ENCODE data around the gene HDAC4. TPM values are rescaled to one million over a fixed set of nuclear protein-coding genes. Genes with fewer than 3 reads are reported as not detected.

HDAC4 gene
- total RNA-seq, 1 donor from 2014 or later = 76.6 TPM

DNA sequence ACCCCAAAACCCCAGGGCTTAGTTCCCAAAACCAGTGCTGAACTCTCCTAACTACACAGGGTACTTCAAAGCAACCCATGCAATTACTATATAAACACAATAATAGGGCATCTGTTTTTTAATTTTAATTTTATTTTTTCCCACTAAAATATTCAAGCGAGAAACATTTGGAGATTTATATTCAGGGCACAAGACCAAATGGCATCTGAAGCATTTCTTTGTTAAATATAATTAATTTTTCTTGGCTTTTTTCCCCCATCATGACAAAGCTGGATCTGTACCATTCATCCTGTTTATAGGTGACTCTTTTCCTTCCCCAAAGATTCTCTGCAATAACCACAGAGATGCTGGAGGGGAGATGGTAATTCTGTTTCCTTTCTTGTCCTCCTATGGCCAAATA lies 18.1 kb upstream of the HDAC4 start:
- no peaks in the 10 kb centered on the region for H3K36me3 ChIP-seq
- DNase-seq (ENCODE audit: extremely low spot score in 2 of 2) = no peak
- H3K4me1 ChIP-seq = no peaks in the 10 kb centered on the region
- no peak overlapping the region for H3K27ac ChIP-seq
- TF ChIP-seq, protein P1, sequence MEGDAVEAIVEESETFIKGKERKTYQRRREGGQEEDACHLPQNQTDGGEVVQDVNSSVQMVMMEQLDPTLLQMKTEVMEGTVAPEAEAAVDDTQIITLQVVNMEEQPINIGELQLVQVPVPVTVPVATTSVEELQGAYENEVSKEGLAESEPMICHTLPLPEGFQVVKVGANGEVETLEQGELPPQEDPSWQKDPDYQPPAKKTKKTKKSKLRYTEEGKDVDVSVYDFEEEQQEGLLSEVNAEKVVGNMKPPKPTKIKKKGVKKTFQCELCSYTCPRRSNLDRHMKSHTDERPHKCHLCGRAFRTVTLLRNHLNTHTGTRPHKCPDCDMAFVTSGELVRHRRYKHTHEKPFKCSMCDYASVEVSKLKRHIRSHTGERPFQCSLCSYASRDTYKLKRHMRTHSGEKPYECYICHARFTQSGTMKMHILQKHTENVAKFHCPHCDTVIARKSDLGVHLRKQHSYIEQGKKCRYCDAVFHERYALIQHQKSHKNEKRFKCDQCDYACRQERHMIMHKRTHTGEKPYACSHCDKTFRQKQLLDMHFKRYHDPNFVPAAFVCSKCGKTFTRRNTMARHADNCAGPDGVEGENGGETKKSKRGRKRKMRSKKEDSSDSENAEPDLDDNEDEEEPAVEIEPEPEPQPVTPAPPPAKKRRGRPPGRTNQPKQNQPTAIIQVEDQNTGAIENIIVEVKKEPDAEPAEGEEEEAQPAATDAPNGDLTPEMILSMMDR (IDR thresholded peaks at IDR 0.05) = no peak
- TF ChIP-seq POLR2A (IDR thresholded peaks at IDR 0.05) = no peak
- no peak for TF ChIP-seq POLR2AphosphoS5 (IDR thresholded peaks at IDR 0.05; ENCODE audit: insufficient read depth in 1 of 2, low read depth in 1 of 2)
- no peaks in the 10 kb centered on the region for H3K27me3 ChIP-seq
- H3K4me3 ChIP-seq = no peak overlapping the region
- intact Hi-C loops (cut with DNase I) = no loop called here
- no peaks in the 10 kb centered on the region for H3K9me3 ChIP-seq

DNA sequence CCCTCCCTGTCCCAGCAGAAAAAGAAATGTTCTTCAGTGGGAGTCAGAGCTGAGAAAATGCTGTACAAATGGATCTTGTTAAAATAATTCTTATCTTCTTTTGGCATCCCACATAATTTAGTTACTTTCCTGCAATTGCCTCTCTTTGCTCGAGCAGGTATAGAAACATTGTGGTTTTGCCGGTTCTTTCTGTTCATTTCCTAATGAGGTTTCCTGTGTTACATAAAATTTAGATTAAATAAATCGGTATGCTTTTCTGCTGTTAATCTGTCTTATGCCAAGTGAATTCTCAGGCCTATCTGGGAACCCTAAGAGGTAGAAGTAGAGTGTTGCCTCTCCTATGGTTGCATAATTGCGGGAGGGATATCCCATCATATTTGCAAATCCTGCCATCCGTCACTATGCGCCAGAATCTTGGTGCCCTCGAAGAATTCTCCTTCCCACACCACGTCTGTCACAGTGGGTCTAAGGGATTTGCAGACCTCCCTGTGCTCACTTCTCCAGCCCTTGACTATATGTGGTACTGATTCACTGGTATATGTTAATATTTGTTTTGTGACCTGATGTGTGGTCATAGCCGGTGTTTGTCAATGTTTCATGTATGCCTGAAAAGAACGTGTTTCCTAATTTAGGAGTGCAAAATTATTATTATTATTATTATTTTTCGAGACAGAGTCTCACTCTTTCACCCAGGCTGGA lies 12.2 kb upstream of the HDAC4 start:
- no peaks in the 10 kb centered on the region for H3K36me3 ChIP-seq
- no peak overlapping the region for H3K27ac ChIP-seq
- H3K4me1 ChIP-seq = no peaks in the 10 kb centered on the region
- no peak for DNase-seq (ENCODE audit: extremely low spot score in 2 of 2)
- TF ChIP-seq POLR2AphosphoS5 (IDR thresholded peaks at IDR 0.05; ENCODE audit: insufficient read depth in 1 of 2, low read depth in 1 of 2) (no peak), POLR2A (IDR thresholded peaks at IDR 0.05) (no peak)
- TF ChIP-seq, protein P1 (IDR thresholded peaks at IDR 0.05) = no peak
- H3K4me3 ChIP-seq = no peak overlapping the region
- no peaks in the 10 kb centered on the region for H3K9me3 ChIP-seq
- intact Hi-C loops (cut with DNase I) = no loop called here
- H3K27me3 ChIP-seq = no peaks in the 10 kb centered on the region

DNA sequence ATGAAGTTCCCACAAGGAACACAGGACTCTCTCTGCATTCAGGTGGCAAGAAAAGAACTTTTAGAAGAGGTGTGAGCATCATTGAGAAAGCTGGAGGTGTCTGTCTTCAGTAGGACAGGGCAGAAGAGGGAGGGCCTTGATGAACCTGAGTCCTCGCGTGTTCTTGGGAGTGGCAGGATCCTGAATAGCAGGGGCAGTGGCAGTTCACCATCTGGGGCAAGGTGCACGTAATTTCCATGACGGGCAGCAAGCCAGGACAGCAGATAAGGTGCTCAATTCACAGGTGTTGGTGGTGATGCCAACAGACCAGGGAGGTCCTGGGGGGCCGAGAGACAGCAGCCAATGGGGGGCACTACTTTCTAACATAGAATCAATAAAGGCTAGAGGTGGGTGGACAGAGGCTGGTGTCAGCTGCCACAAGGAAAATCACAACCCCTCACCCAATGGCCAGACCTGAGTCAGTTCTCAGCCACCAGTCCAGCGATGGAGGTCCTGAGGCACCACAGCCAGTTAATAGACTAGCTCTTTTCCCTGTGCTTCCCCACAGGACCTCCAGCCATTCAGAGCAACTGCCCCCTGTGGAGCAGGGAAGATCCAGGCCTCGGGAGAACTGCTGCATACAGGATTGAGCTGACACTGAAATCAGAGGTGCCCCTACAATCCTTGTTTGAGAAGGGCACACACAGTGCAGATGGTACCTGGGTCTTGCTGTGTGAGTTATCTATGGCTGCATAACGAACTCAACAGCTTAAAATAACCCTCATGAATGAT lies 10.9 kb upstream of the HDAC4 start:
- Histone ChIP-seq H3K4me1 (no peaks in the 10 kb centered on the region), H3K27me3 (no peaks in the 10 kb centered on the region), H3K9me3 (no peaks in the 10 kb centered on the region), H3K27ac (no peak overlapping the region), H3K36me3 (no peaks in the 10 kb centered on the region), H3K4me3 (no peak overlapping the region)
- TF ChIP-seq, protein P1 (IDR thresholded peaks at IDR 0.05) = no peak
- TF ChIP-seq POLR2A (IDR thresholded peaks at IDR 0.05) (no peak), POLR2AphosphoS5 (IDR thresholded peaks at IDR 0.05; ENCODE audit: insufficient read depth in 1 of 2, low read depth in 1 of 2) (no peak)
- no peak for DNase-seq (ENCODE audit: extremely low spot score in 2 of 2)
- intact Hi-C loops (cut with DNase I) = no loop called here

DNA sequence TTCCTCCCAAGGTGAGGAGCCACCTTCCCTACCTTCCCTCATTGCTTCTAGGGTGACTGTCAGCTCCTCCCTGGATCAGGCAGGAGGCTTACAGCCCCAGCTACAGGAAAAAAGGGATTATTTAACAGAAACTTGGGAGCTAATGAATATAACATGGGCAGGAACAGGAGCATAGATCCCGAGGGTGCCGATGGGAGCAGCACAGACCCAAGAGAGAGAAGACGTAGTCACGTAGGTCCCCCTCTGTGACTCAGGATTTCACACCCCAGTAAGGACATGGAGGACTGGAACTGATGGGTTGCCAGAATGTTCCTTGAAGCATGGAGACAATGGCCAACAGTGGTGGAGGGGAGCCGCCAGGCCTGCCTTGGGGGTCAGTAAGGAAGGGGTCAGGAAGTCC lies 10.3 kb upstream of the HDAC4 start:
- H3K4me1 ChIP-seq = no peaks in the 10 kb centered on the region
- H3K9me3 ChIP-seq = no peaks in the 10 kb centered on the region
- H3K36me3 ChIP-seq = no peaks in the 10 kb centered on the region
- TF ChIP-seq POLR2AphosphoS5 (IDR thresholded peaks at IDR 0.05; ENCODE audit: insufficient read depth in 1 of 2, low read depth in 1 of 2) (no peak), POLR2A (IDR thresholded peaks at IDR 0.05) (no peak)
- TF ChIP-seq, protein P1 (IDR thresholded peaks at IDR 0.05) = no peak
- peak in 1 of 2 donors; percentile 58 for DNase-seq (ENCODE audit: extremely low spot score in 2 of 2)
- intact Hi-C loops (cut with DNase I) = no loop called here
- H3K4me3 ChIP-seq = no peak overlapping the region
- H3K27me3 ChIP-seq = no peaks in the 10 kb centered on the region
- H3K27ac ChIP-seq = no peak overlapping the region

DNA sequence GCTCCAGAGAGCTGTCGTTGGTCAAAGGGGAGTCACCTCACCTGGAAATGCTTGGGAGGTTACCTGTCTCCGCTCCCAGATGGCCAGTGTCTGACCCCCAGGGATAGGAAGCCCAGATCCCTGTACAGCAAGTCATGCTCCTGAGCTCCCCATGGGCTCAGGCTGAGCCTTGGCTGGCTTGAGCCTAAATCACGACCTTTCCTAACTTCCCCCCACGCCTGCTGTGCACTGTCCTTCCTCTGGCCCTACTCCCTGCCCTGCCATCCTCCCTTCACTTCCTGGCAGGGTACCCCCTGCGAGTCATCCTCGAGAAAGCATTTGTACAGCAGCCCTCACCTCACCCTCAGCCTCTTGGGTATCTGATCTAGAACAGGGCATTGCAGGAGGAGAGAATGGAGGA lies 9.2 kb upstream of the HDAC4 start:
- no peaks in the 10 kb centered on the region for H3K4me1 ChIP-seq
- DNase-seq (ENCODE audit: extremely low spot score in 2 of 2) = peak in 1 of 2 donors; percentile 64
- H3K27ac ChIP-seq = no peak overlapping the region
- no peak overlapping the region for H3K4me3 ChIP-seq
- H3K9me3 ChIP-seq = no peaks in the 10 kb centered on the region
- intact Hi-C loops (cut with DNase I) = no loop called here
- no peaks in the 10 kb centered on the region for H3K36me3 ChIP-seq
- TF ChIP-seq POLR2AphosphoS5 (IDR thresholded peaks at IDR 0.05; ENCODE audit: insufficient read depth in 1 of 2, low read depth in 1 of 2) (no peak), POLR2A (IDR thresholded peaks at IDR 0.05) (no peak)
- TF ChIP-seq, protein P1 (IDR thresholded peaks at IDR 0.05) = no peak
- H3K27me3 ChIP-seq = no peaks in the 10 kb centered on the region
